K562 (cell line): ENCODE results near the gene NDUFAF2. TPM values are rescaled to one million over a fixed set of nuclear protein-coding genes. Genes with fewer than 3 reads are reported as not detected.

Experiments used
- ATAC-seq: fragments of 200-7000 bp; cut with Tn5 transposase; 3 replicates; pipeline ENCODE4 v1.9.1; 2020; ENCODE audit warnings: moderate library complexity
- BruUV-seq: library from RNA; stranded (reverse); fragments of 400-500 nt; replicated peaks from 2 replicates; lab custom pipeline; 2021; lab: Mats Ljungman, UMichigan
- CTCF ChIA-PET: fragments of 300-600 bp; formaldehyde crosslinking; extraction: SDS; loops from one replicate; lab custom pipeline; 2021; ENCODE audit warnings: low intra/inter-chr PET ratio; lab: Yijun Ruan, JAX
- POLR2A ChIA-PET: fragments of 300-600, 350-650 bp; sonication (Branson Sonifier 250); formaldehyde crosslinking; extraction: SDS; loops from one replicate; lab custom pipeline; 2021; ENCODE audit warnings: antibody characterized with exemption, inconsistent platforms; lab: Yijun Ruan, JAX
- DNase-seq, 4 experiments: peaks; one replicate each; pipeline versions ENCODE4 v3.0.0 to v3.0.0-alpha.2; 2011 to 2018; ENCODE audit warnings: low spot score in 3 of 4, mixed read lengths in 3 of 4; ENCODE audit errors: extremely low read depth in 1 of 4
- FAIRE-seq: peaks from 2 replicates; lab custom pipeline; 2011; peaks lifted over from hg19 to GRCh38; lab: Jason Lieb, UNC
- H2AFZ ChIP-seq: 2 replicates; pipeline ENCODE4 v1.6.0; 2011; ENCODE audit warnings: low read depth, low read length, control low read depth, inconsistent platforms
- H3K27ac ChIP-seq: fragments of 200-600 bp; 3 replicates; pipeline ENCODE4 v1.8.0; 2011; ENCODE audit warnings: low read depth, mild to moderate bottlenecking, control low read depth, inconsistent platforms, low read length, moderate library complexity, mixed read lengths; ENCODE audit errors: extremely low read depth
- H3K27me3 ChIP-seq, 2 experiments: fragments of 300-600 bp in 1 of 2; 2 replicates in 1 of 2; 3 replicates in 1 of 2; pipeline versions ENCODE4 v1.6.0 to v1.8.0; 2011; ENCODE audit warnings: inconsistent platforms in 2 of 2, low read length in 2 of 2, mild to moderate bottlenecking in 1 of 2, mixed read lengths in 1 of 2, moderate library complexity in 1 of 2; ENCODE audit not compliant: control insufficient read depth in 2 of 2, insufficient read depth in 2 of 2
- H3K36me3 ChIP-seq: fragments of 300-600 bp; 3 replicates; pipeline ENCODE4 v1.8.0; 2011; ENCODE audit warnings: mild to moderate bottlenecking, low read length, inconsistent platforms; ENCODE audit not compliant: control insufficient read depth, insufficient read depth
- H3K4me1 ChIP-seq, 2 experiments: fragments of 200-600 bp in 1 of 2; replicated peaks in 1 of 2; 2 replicates in 1 of 2; 3 replicates in 1 of 2; pipeline versions ENCODE4 v1.5.1 to v1.8.0; 2011; ENCODE audit warnings: inconsistent platforms in 2 of 2, low read length in 2 of 2, mild to moderate bottlenecking in 1 of 2, mixed read lengths in 1 of 2, moderate library complexity in 1 of 2; ENCODE audit not compliant: control insufficient read depth in 2 of 2, insufficient read depth in 2 of 2
- H3K4me2 ChIP-seq: 2 replicates; pipeline ENCODE4 v1.6.1; 2011; ENCODE audit warnings: low read length, control low read depth, inconsistent platforms, mixed read lengths; ENCODE audit not compliant: insufficient read depth
- H3K4me3 ChIP-seq: fragments of 200-600 bp; sonication (generic), shearing (Covaris generic); 2 replicates; pipeline ENCODE4 v1.5.1; 2016; ENCODE audit warnings: control low read depth, inconsistent platforms
- H3K79me2 ChIP-seq: fragments of 200-600 bp; 3 replicates; pipeline ENCODE4 v1.8.0; 2011; ENCODE audit warnings: low read length, inconsistent platforms; ENCODE audit not compliant: control insufficient read depth, insufficient read depth
- H3K9ac ChIP-seq, 2 experiments: 2 replicates each; pipeline versions ENCODE4 v1.6.0 to v1.6.1; 2011; ENCODE audit warnings: low read depth in 2 of 2, low read length in 2 of 2, control low read depth in 1 of 2, inconsistent platforms in 1 of 2, mild to moderate bottlenecking in 1 of 2, mixed read lengths in 1 of 2; ENCODE audit not compliant: insufficient read depth in 1 of 2
- H3K9me1 ChIP-seq: one replicate; pipeline ENCODE4 v1.6.0; 2011; ENCODE audit warnings: inconsistent platforms, mild to moderate bottlenecking, low read length, moderate library complexity; ENCODE audit not compliant: control insufficient read depth, insufficient read depth
- H3K9me3 ChIP-seq: replicated peaks from 2 replicates; pipeline ENCODE4 v1.5.1; 2011; ENCODE audit warnings: low read depth, low read length, inconsistent platforms; ENCODE audit not compliant: control insufficient read depth, insufficient read depth
- H4K20me1 ChIP-seq: replicated peaks from 2 replicates; pipeline ENCODE4 v1.6.1; 2011; ENCODE audit warnings: low read length, inconsistent platforms, mixed read lengths; ENCODE audit not compliant: control insufficient read depth, insufficient read depth
- BRD4 ChIP-seq: fragments of 200-600 bp; sonication (generic); IDR thresholded peaks from 2 replicates; pipeline ENCODE4 v1.6.1; 2017; ENCODE audit warnings: inconsistent platforms
- C11orf30 ChIP-seq: fragments of 450-650 bp; IDR thresholded peaks from 2 replicates; pipeline ENCODE4 v1.6.1; 2016; ENCODE audit warnings: low read depth, mild to moderate bottlenecking
- CHD1 ChIP-seq: fragments of 200-600 bp; sonication (generic); IDR thresholded peaks from one replicate; pipeline ENCODE4 v1.6.1; 2012; ENCODE audit warnings: mild to moderate bottlenecking, moderate library complexity, low read length, inconsistent platforms
- E2F1 ChIP-seq: sonication (generic); formaldehyde crosslinking; IDR thresholded peaks from 2 replicates; pipeline ENCODE4 v1.8.1; 2023; ENCODE audit warnings: mild to moderate bottlenecking, missing genetic modification reagents, moderate library complexity
- GABPB2 ChIP-seq: fragments of 250-450 bp; sonication (Bioruptor Pico); conservative IDR thresholded peaks from 2 replicates; pipeline ENCODE4 v1.5.1; 2021; ENCODE audit warnings: mild to moderate bottlenecking
- HNRNPUL1 ChIP-seq: fragments of 200-400 bp; formaldehyde crosslinking; IDR thresholded peaks from 2 replicates; pipeline ENCODE4 v1.6.1; 2017; ENCODE audit warnings: low read length
- ID3 ChIP-seq, 2 experiments: fragments of 250-450 bp in 1 of 2; fragments of 450-650 bp in 1 of 2; sonication (Bioruptor Pico) in 1 of 2; IDR thresholded peaks; 2 replicates each; pipeline versions ENCODE4 v1.6.1 to v1.8.0; 2016 to 2021; ENCODE audit warnings: mild to moderate bottlenecking in 2 of 2, moderate library complexity in 2 of 2, missing compliant biosample characterization in 1 of 2, missing genetic modification characterization in 1 of 2
- IRF1 ChIP-seq: sonication (generic); formaldehyde crosslinking; IDR thresholded peaks from 2 replicates; pipeline ENCODE4 v1.8.0; 2022; ENCODE audit warnings: missing genetic modification reagents, mild to moderate bottlenecking, borderline replicate concordance
- L3MBTL2 ChIP-seq: fragments of 450-650 bp; IDR thresholded peaks from 2 replicates; pipeline ENCODE4 v1.6.1; 2016; ENCODE audit warnings: mild to moderate bottlenecking, moderate library complexity
- MAFG ChIP-seq: fragments of 450-650 bp; conservative IDR thresholded peaks from 2 replicates; pipeline ENCODE4 v1.6.1; 2016; ENCODE audit warnings: missing genetic modification characterization, missing compliant biosample characterization
- MYNN ChIP-seq, 2 experiments: sonication (generic); formaldehyde crosslinking in 1 of 2; IDR thresholded peaks; 2 replicates each; pipeline versions ENCODE4 v1.5.0 to v1.6.1; 2016 to 2020; ENCODE audit warnings: antibody characterized with exemption in 1 of 2, missing genetic modification reagents in 1 of 2
- ZNF140 ChIP-seq: fragments of 250-450 bp; sonication (Bioruptor Pico); IDR thresholded peaks from 2 replicates; pipeline ENCODE4 v1.8.0; 2021; ENCODE audit warnings: moderate library complexity, mild to moderate bottlenecking, inconsistent platforms
- ZNF316 ChIP-seq: fragments of 450-650 bp; IDR thresholded peaks from 2 replicates; pipeline ENCODE4 v1.6.1; 2016
- WGBS: fragments of 100-300 bp; shearing (Covaris generic); methylation state at CpG from one replicate; pipeline ENCODE4 v1.1.6; 2016; ENCODE audit warnings: low coverage, mixed read lengths; ENCODE audit not compliant: insufficient coverage; ENCODE audit errors: missing lambda C conversion rate; 5-methylcytosine and 5-hydroxymethylcytosine counted together
- in situ Hi-C: fragments of 300-500 bp; cut with MboI; formaldehyde crosslinking; loops from 4 replicates; pipeline ENCODE4 v1.15.0; 2018; ENCODE audit warnings: inconsistent platforms, mixed read lengths
- intact Hi-C: fragments of 100-400 bp; cut with micrococcal nuclease; formaldehyde crosslinking; loops from 2 replicates; pipeline ENCODE4 v1.14.2; 2022
- polyA plus RNA-seq, 8 experiments: library from polyadenylated mRNA; depleted of rRNA in 4 of 8; stranded (reverse) in 5 of 8; unstranded in 3 of 8; fragments of >200 nt; fragmentation: Nextera tagmentation in 2 of 8; fragmentation: Illumina TruSeq in 1 of 8; extraction: Ambion mirVana in 2 of 8; extraction: Trizol in 1 of 8; gene quantifications; 2 replicates each; pipeline versions ENCODE4 v1.2.1 to v1.2.3, GENCODE V29; 2011 to 2014; ENCODE audit warnings: inconsistent platforms in 1 of 8, missing spikeins in 1 of 8
- total RNA-seq, 7 experiments: library from RNA; depleted of rRNA in 6 of 7; stranded (reverse); fragments of >200 nt in 6 of 7; fragmentation: Illumina TruSeq in 2 of 7; extraction: Trizol in 2 of 7; gene quantifications; 2 replicates each; pipeline versions ENCODE4 v1.2.1 to v1.2.3, GENCODE V29; 2011 to 2021; ENCODE audit warnings: low replicate concordance in 1 of 7

The NDUFAF2 gene
- total and polyA plus RNA-seq, 9 of the 15 experiments (the other 6 are each of a cell fraction or from before 2014, with no cell fraction given) = 56.0 to 155 (median 95.9) TPM

- TF ChIP-seq C11orf30 = peak; percentile 48; the same call in 1 of the 2 replicates
- TF ChIP-seq ZNF316 = peak; percentile 62
- TF ChIP-seq MAFG (tag) = peak; percentile 52; the same call in 1 of the 2 replicates
- TF ChIP-seq E2F1 (CRISPR knock-in tag) = no peak
- in situ Hi-C loops = no loop called here
- ATAC-seq = no peak
- Histone ChIP-seq H3K9me3 (no peaks in the 10 kb centered on the region), H3K9me1 (no peaks in the 10 kb centered on the region), H3K4me1 (no peaks in the 10 kb centered on the region), H3K4me3 (no peak overlapping the region), H3K79me2 (no peaks in the 10 kb centered on the region), H3K9ac (no peak overlapping the region), H2AFZ (no peak overlapping the region), H3K27me3 (no peaks in the 10 kb centered on the region), H4K20me1 (no peaks in the 10 kb centered on the region), H3K36me3 (no peaks in the 10 kb centered on the region), H3K4me2 (no peak overlapping the region), H3K27ac (no peak overlapping the region)
- no peak for FAIRE-seq
- DNase-seq = no peak
- POLR2A ChIA-PET = no interaction called here
- CTCF ChIA-PET = no interaction called here
- WGBS = 3% methylated on average over 2 of the region's 2 CpGs
- intact Hi-C loops = no loop called here
- BruUV-seq = no TSS peak
Measured at GRCh38 chr5:61184708-61185107, 239.7 kb downstream of the NDUFAF2 start.

- Histone ChIP-seq H3K27ac (no peak overlapping the region), H3K9me3 (no peaks in the 10 kb centered on the region), H3K27me3 (no peaks in the 10 kb centered on the region), H3K4me3 (no peak overlapping the region), H3K4me1 (no peaks in the 10 kb centered on the region), H2AFZ (no peak overlapping the region), H3K4me2 (no peak overlapping the region), H3K79me2 (no peaks in the 10 kb centered on the region), H3K9me1 (no peaks in the 10 kb centered on the region), H4K20me1 (no peaks in the 10 kb centered on the region), H3K36me3 (no peaks in the 10 kb centered on the region), H3K9ac (no peak overlapping the region)
- intact Hi-C loops (no loop called here), in situ Hi-C loops (no loop called here)
- no TSS peak for BruUV-seq
- WGBS = 0% methylated on average over 2 of the region's 2 CpGs
- ATAC-seq (no peak), DNase-seq (no peak), FAIRE-seq (no peak)
- CTCF ChIA-PET = no interaction called here
- POLR2A ChIA-PET = no interaction called here
- TF ChIP-seq ID3 (CRISPR knock-in tag; IDR thresholded peaks at IDR 0.05) (no peak), ID3 (tag; IDR thresholded peaks at IDR 0.05) (no peak), GABPB2 (no peak), IRF1 (CRISPR knock-in tag) (no peak), CHD1 (no peak), BRD4 (no peak), HNRNPUL1 (no peak), L3MBTL2 (no peak), ZNF140 (CRISPR knock-in tag) (no peak), MYNN (IDR thresholded peaks at IDR 0.05) (no peak), MYNN (CRISPR knock-in tag; IDR thresholded peaks at IDR 0.05) (no peak)
Measured at GRCh38 chr5:61186634-61187033, 241.6 kb downstream of the NDUFAF2 start.
